HepG2 (cell line): ENCODE measurements around the gene ZMIZ1. TPM values are rescaled to one million over a fixed set of nuclear protein-coding genes. Genes with fewer than 3 reads are reported as not detected.

ENCODE experiments used
- ATAC-seq: fragments of 200-7000 bp; cut with Tn5 transposase; 3 replicates; pipeline ENCODE4 v1.9.1; 2020; ENCODE audit warnings: mild to moderate bottlenecking, moderate library complexity
- BruUV-seq: library from RNA; stranded (reverse); fragments of 400-500 nt; replicated peaks from 2 replicates; lab custom pipeline; 2021; lab: Mats Ljungman, UMichigan
- CTCF ChIA-PET: fragments of 300-600 bp; formaldehyde crosslinking; extraction: SDS; loops from one replicate; lab custom pipeline; 2021; ENCODE audit warnings: low total read pairs, inconsistent platforms, low intra/inter-chr PET ratio; lab: Yijun Ruan, JAX
- POLR2A ChIA-PET: fragments of 350-600 bp; sonication (Branson Sonifier 250); formaldehyde crosslinking; loops from one replicate; lab custom pipeline; 2020; ENCODE audit warnings: antibody characterized with exemption, inconsistent platforms; lab: Yijun Ruan, JAX
- DNase-seq: peaks from one replicate; pipeline ENCODE4 v3.0.0-alpha.2; 2015; ENCODE audit warnings: low spot score
- FAIRE-seq: peaks from 3 replicates; lab custom pipeline; 2011; peaks lifted over from hg19 to GRCh38; lab: Jason Lieb, UNC
- H2AFZ ChIP-seq: one replicate; pipeline ENCODE4 v1.6.1; 2011; ENCODE audit warnings: low read length, inconsistent platforms
- H3K27ac ChIP-seq: fragments of 300-600 bp; 3 replicates; pipeline ENCODE4 v1.8.0; 2011; ENCODE audit warnings: mixed run types, mild to moderate bottlenecking, mixed read lengths, low read length, inconsistent platforms; ENCODE audit not compliant: insufficient read depth; ENCODE audit errors: extremely low read length
- H3K27me3 ChIP-seq, 2 experiments: fragments of 200-600 bp in 1 of 2; 2 replicates in 1 of 2; 3 replicates in 1 of 2; pipeline versions ENCODE4 v1.6.0 to v1.8.0; 2011; ENCODE audit warnings: low read length in 2 of 2, mild to moderate bottlenecking in 2 of 2, moderate library complexity in 2 of 2, inconsistent platforms in 1 of 2; ENCODE audit not compliant: insufficient read depth in 2 of 2, control insufficient read depth in 1 of 2
- H3K36me3 ChIP-seq, 2 experiments: fragments of 200-600 bp in 1 of 2; replicated peaks in 1 of 2; 2 replicates in 1 of 2; 3 replicates in 1 of 2; pipeline versions ENCODE4 v1.5.1 to v1.8.0; 2011; ENCODE audit warnings: low read length in 2 of 2, inconsistent platforms in 1 of 2; ENCODE audit not compliant: insufficient read depth in 2 of 2, control insufficient read depth in 1 of 2
- H3K4me1 ChIP-seq: 2 replicates; pipeline ENCODE4 v1.5.1; 2012; ENCODE audit warnings: low read length, inconsistent platforms; ENCODE audit not compliant: insufficient read depth
- H3K4me2 ChIP-seq: 2 replicates; pipeline ENCODE4 v1.6.0; 2011; ENCODE audit warnings: low read depth, low read length, inconsistent platforms
- H3K4me3 ChIP-seq, 3 experiments: fragments of 200-600 bp in 1 of 3; sonication (generic), shearing (Covaris generic) in 1 of 3; replicated peaks in 1 of 3; 2 replicates each; pipeline ENCODE4 v1.5.1; 2011 to 2016; ENCODE audit warnings: low read length in 3 of 3, inconsistent platforms in 2 of 3, low read depth in 2 of 3, mild to moderate bottlenecking in 2 of 3, control low read depth in 1 of 3, mixed read lengths in 1 of 3; ENCODE audit not compliant: insufficient read depth in 1 of 3
- H3K79me2 ChIP-seq: one replicate; pipeline ENCODE4 v1.6.1; 2011; ENCODE audit warnings: low read length, inconsistent platforms; ENCODE audit not compliant: insufficient read depth
- H3K9ac ChIP-seq: 2 replicates; pipeline ENCODE4 v1.6.0; 2011; ENCODE audit warnings: mild to moderate bottlenecking, low read depth, low read length, inconsistent platforms; ENCODE audit not compliant: insufficient read depth
- H3K9me3 ChIP-seq: 2 replicates; pipeline ENCODE4 v1.5.1; 2012; ENCODE audit warnings: mild to moderate bottlenecking, low read length
- H4K20me1 ChIP-seq: 2 replicates; pipeline ENCODE4 v1.6.0; 2011; ENCODE audit warnings: inconsistent platforms, mild to moderate bottlenecking, low read length, moderate library complexity; ENCODE audit not compliant: insufficient read depth
- PAWR ChIP-seq: sonication (generic); formaldehyde crosslinking; IDR thresholded peaks from 2 replicates; pipeline ENCODE4 v1.4.0; 2020; ENCODE audit warnings: missing genetic modification reagents, mild to moderate bottlenecking, borderline replicate concordance
- RBM22 ChIP-seq: fragments of 200-400 bp; formaldehyde crosslinking; optimal IDR thresholded peaks from 2 replicates; pipeline ENCODE3; 2017; ENCODE audit warnings: mild to moderate bottlenecking, low read length, moderate library complexity
- TAF1 ChIP-seq: sonication (generic); formaldehyde crosslinking; IDR thresholded peaks from 2 replicates; pipeline ENCODE4 v1.4.0; 2020; ENCODE audit warnings: missing genetic modification reagents
- ZFP36 ChIP-seq: fragments of 150-350 bp; IDR thresholded peaks from 2 replicates; pipeline ENCODE4 v1.6.1; 2018; ENCODE audit warnings: borderline replicate concordance, low read length, low read depth; ENCODE audit not compliant: partially characterized antibody
- WGBS: methylation state at CpG from one replicate; pipeline ENCODE4 v1.1.6; 2017; ENCODE audit warnings: low lambda C conversion rate; 5-methylcytosine and 5-hydroxymethylcytosine counted together
- in situ Hi-C: cut with HindIII; loops from 2 replicates; pipeline ENCODE4 v1.10.0; 2017; ENCODE audit warnings: low pct_unique_long_range_greater_than_20kb; ENCODE audit not compliant: extremely low pct_ligation_motif_present
- intact Hi-C: fragments of 100-400 bp; cut with micrococcal nuclease; formaldehyde crosslinking; loops from one replicate; pipeline ENCODE4 v1.10.0; 2022; ENCODE audit not compliant: unreplicated experiment
- polyA plus RNA-seq, 8 experiments: library from polyadenylated mRNA; depleted of rRNA in 3 of 8; stranded (reverse) in 7 of 8; unstranded in 1 of 8; fragments of >200 nt; fragmentation: Illumina TruSeq in 4 of 8; extraction: Trizol in 4 of 8; gene quantifications; 2 replicates each; pipeline versions ENCODE4 v1.2.1 to v1.2.3, GENCODE V29; 2011 to 2016; ENCODE audit warnings: low read depth in 4 of 8, missing spikeins in 1 of 8, mixed read lengths in 1 of 8; ENCODE audit not compliant: insufficient read depth in 1 of 8
- total RNA-seq, 5 experiments: library from RNA; depleted of rRNA; stranded (reverse); fragments of >200 nt; fragmentation: Illumina TruSeq; extraction: Trizol; gene quantifications; 2 replicates each; pipeline ENCODE4 v1.2.3, GENCODE V29; 2016; ENCODE audit warnings: low read depth in 1 of 5

The ZMIZ1 gene
- total and polyA plus RNA-seq, 2 of the 13 experiments (the other 11 are each of a cell fraction or from before 2014, with no cell fraction given), result 5.3 to 10.2 TPM

DNA sequence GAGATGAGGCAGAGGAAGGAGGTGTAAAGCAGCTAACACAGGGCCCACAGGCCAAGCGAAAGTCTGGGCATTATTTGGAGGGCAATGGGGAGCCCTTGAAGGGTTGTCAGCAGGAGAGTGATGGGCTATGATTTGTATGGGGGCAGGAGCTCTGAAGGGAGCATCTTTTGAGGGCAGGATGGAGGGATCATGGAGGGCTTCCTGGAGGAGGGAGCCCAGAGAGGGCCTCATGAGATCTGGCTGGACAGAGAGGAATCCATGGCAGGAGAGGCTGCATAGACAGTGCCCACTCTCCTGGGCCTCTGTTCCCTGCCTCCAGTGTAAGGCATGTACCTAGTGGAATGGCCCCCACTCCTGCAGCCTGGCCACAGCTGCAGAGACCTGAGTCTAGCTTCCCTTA is 141.9 kb downstream of the ZMIZ1 start:
- Histone ChIP-seq H2AFZ (no peak overlapping the region), H4K20me1 (no peaks in the 10 kb centered on the region; the same call in 1 of the 2 replicates), H3K79me2 (no peaks in the 10 kb centered on the region), H3K4me1 (no peaks in the 10 kb centered on the region), H3K9ac (no peak overlapping the region), H3K9me3 (no peaks in the 10 kb centered on the region), H3K4me3 (no peak overlapping the region)
- WGBS, result 96% methylated on average over 1 of the region's 1 CpG
- FAIRE-seq, result no peak
- ATAC-seq, result no peak; the same call in 2 of the 3 replicates
- BruUV-seq, result no TSS peak
- in situ Hi-C loops, result no loop called here
- ChIA-PET POLR2A (no interaction called here), CTCF (no interaction called here)
- TF ChIP-seq PAWR, result no peak
- TF ChIP-seq ZFP36, result peak; percentile 33
- TF ChIP-seq, all 625 proteins: peak for 1
- DNase-seq, result no peak
- intact Hi-C loops, result no loop called here
- no peak overlapping the region for H3K27ac ChIP-seq
- H3K4me2 ChIP-seq, result no peak overlapping the region
- no peaks in the 10 kb centered on the region for H3K27me3 ChIP-seq
- H3K36me3 ChIP-seq, result peaks cover 69 to 94% of the 10 kb centered on the region in 2 experiments

DNA sequence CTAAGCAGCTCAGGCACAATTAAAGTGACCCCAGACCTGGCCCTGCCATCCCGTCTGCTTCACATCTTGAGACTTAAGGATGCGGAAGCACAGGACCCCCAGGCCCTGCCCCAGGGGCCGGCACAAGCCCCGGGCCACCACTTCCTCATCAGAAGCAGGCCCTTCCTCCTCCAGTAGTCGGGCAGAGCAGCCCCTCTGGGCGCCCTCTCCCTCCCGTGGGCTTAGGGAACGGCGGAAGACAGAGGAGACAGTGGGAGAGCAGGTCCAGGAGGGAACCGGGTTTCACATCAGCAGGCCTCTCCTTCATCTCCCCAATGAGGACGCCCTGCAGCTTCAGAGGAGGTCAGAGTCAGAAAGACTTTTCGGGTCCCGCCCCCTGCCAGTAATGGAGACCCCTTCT is 142.8 kb downstream of the ZMIZ1 start:
- BruUV-seq, result no TSS peak
- DNase-seq (no peak), ATAC-seq (no peak), FAIRE-seq (no peak)
- Histone ChIP-seq H3K27ac (no peak overlapping the region), H3K79me2 (no peaks in the 10 kb centered on the region), H3K36me3 (peaks cover 71 to 94% of the 10 kb centered on the region in 2 experiments), H3K4me3 (no peak overlapping the region), H3K27me3 (no peaks in the 10 kb centered on the region), H3K9ac (no peak overlapping the region), H4K20me1 (no peaks in the 10 kb centered on the region; the same call in 1 of the 2 replicates), H2AFZ (no peak overlapping the region), H3K9me3 (no peaks in the 10 kb centered on the region), H3K4me1 (no peaks in the 10 kb centered on the region), H3K4me2 (no peak overlapping the region)
- in situ Hi-C loops, result no loop called here
- TF ChIP-seq TAF1 (no peak), RBM22 (peak; percentile 52)
- intact Hi-C loops, result no loop called here
- POLR2A ChIA-PET, result no interaction called here
- CTCF ChIA-PET, result no interaction called here
- WGBS, result 96% methylated on average over 13 of the region's 13 CpGs
